Stimulated activated CD4-positive, alpha-beta T cell treated with anti-CD3 and anti-CD28 coated beads, TNF-alpha, amount 100 ng/mL, for 24 hours (primary cell): ENCODE measurements around the gene PPM1M.

ENCODE experiments used
- DNase-seq, 3 experiments: peaks; one replicate each; pipeline ENCODE4 v3.0.0-alpha.2; 2020; ENCODE audit warnings: low read depth in 3 of 3

Gene PPM1M

GRCh38 chr3:52215351-52215750 lies 30.2 kb upstream of the PPM1M start:
- DNase-seq, result no peak

DNA sequence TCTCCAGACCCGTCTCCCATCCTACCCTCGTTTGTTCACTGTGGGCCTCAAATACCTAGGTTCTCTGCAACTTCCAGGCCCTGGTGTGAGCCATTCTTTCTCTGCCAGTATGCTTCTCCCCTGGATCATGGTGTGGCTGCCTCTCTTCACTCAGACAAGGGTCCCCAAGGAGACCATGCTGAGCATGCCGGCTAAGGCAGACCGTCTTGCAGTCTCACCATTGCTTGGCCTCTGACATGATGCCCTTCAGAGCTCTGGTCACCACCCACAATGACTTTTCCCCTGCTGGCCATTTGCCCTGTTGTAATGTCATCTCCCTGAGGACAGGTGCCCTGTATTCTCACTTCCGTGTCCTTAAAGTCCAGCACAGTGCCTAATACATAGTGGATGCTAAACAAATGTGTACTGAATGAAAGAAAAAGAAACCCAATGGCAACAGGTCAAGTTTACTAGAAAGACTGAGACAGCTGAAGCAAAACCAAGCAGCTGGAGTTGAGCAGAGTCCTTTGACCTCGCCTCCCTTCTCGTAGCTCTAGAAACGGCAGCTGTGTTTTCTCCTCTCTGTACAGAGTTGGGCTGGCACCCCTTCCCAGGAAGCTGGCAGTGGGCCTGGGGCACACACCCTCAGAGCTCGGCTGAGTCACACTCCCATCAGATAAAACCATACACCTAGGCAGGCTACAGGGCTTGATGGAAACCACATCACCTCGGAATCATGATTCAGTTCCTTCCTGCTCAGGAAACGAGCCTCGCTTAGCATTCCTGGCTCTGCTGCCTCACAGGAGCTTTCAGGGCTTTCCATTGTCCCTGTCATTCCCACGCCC lies 28.8 kb upstream of the PPM1M start:
- DNase-seq, result peak in 1 of 3 experiments; percentile 57

GRCh38 chr3:52217409-52217805 lies 28.2 kb upstream of the PPM1M start:
- no peak for DNase-seq

- no peak for DNase-seq
These were observed 27.5 kb upstream of the PPM1M start for GRCh38 chr3:52218026-52218425.

- no peak for DNase-seq
These were observed 27.1 kb upstream of the PPM1M start for GRCh38 chr3:52218454-52218853.

GRCh38 chr3:52218937-52219650 lies 26.5 kb upstream of the PPM1M start:
- no peak for DNase-seq

DNA sequence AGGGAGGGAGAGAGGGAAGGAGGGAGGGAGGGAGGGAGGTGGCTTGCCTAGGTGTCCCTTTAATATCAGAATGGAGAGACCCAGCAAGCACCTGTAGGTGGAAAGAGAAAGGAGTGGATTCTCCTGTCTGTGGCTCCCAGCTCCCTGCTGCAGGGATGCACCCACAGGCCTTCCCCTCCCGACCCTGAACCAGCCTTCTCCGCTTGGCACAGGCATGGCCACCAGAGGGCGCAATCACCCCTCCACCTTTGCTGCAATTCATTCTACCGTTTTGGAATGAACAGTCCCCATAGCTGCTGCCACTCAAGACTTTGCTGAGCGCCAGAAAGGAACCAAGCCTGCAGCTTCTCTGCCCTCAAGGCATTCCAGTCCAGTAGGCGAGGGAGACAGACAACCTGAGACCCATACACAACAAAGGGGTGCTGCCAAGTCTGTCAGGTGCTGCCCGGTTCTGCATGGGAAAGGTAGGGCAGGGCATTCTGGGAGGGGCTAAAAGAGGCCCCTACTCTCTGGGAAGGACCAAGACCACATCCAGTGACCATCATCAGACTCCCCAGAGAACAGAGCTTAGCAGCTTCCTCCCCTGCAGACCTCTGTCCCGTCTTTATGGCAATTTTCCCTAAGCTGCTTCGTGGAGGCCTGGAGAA lies 25.1 kb upstream of the PPM1M start:
- peak; percentile 77 to 89 (median 84) for DNase-seq

- DNase-seq, result no peak
These were observed 24.4 kb upstream of the PPM1M start for GRCh38 chr3:52221141-52221562.

DNA sequence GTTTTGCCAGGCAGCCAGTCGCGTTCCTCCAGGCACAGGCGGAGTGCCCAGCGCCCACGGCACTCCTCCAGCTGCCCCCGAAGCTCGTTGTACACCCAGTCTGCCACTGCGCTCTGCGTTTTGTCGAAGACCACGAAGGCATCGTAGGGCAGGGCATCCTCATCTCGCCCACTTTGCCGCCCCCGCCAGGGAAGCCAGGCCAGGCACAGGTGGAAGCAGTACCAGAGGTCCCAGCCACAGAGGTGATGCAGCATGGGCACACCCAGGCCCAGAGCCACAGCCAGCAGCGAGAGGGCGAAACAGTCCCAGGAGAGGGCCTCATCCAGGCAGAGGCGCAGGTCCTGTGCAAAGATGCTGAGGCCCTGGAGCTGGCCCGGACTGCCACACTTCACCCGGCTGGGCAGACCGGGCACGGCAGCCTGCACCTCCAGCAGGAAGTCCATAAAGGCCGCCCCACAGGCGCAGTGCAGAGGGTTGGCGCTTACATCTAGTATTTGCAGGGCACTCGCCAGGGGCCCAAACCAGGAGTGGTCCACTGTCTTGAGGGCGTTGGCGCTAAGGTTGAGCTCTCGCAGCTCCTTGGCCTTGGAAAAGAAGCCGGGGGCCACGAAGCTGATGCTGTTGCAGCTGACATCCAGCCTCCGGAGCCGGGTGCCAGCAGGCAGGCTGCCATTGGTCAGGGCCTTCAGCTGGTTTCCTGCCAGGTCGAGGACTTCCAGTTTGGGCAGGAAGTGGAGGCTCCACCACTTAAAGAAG lies 23.8 kb upstream of the PPM1M start:
- no peak for DNase-seq

DNA sequence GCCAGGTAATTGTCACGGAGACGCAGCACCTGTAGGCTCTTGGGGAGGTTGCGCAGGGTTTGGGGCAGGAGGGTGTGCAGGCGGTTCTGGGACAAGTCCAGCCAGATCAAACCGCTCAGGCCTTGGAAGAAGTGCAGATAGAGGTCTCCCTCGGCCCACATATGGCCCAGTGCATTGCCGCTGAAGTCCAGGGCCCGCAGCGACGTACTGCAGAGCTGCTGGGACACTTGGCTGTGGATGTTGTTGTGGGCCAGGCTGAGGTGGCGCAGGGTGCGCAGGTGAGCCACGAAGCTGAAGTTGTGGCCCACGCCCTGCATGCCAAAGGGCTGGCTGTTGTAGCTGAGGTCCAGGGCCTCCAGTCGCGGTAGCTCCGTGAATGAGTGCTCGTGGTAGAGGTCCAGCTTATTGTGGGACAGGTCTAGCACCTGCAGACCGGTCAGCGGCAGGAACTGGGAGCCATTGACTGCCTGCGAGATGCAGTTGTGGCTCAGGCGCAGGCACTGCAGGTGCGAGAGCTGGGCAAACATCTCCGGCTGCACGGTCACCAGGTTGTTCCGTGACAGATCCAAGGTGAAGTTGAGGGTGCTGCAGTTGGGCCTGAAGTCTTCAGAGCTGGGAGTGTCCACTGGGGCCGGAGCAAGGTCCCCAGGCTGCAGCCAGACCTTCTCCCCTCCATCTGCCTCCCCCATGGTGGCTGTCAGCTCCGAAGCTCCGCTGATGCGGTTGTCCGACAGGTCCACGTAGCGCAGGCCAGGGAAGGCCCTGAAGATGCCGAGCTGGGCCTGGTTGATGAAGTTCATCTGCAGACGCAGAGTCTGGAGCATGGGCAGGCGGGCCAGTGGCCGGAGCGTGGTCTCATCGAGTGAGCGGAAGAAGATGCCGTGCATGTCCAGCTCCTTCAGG lies 23.0 kb upstream of the PPM1M start:
- DNase-seq, result no peak

DNA sequence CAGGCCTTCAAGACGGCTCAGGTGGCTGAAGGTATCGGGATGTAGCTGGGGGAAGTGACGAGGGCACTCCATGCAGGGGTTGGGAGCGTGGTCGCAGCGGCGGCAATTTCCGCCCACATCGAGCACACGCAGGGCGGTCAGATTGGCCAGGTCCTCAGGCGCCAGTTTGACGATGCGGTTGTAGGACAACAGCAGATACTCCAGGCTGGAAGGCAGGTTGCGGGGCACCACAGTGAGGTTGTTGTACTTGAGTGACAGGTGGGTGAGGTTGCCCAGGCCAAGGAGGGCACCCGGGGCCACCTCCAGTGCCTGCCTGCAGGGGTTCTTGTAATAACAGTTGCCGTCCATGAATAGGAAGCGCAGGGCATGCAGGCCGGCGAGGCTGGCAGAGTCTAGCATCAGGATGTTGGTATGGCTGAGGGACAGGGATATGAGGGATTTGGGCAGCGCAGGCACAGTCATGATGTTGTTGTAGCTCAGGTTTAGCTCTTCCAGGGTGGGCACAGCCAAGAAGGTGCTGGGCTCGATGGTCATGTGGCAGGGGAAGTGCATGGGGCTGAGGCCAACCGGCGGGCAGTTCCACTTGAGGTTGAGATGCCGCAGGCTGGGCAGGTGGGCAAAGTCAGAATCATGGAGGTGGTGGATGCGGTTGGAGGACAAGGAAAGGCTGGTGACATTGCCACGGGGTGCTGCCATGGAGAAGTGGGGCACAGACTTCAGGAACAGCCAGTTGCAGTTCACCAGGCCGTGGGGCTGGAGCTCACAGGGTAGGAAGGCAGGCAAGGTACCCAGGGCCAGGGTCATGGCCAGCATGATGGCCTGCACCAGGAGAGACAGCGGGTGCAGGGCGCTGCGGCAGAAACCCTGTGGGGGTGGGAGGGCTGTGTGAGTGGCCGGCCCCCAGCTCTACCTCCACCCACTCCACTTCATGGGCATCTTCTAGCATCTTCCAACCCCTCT lies 21.8 kb upstream of the PPM1M start:
- DNase-seq, result no peak

GRCh38 chr3:52225452-52226228 lies 19.9 kb upstream of the PPM1M start, which contains the start of gene TLR9:
TLR9 (minus strand) TSS chr3:52225645; CDS start chr3:52225529, 116 bp downstream.
- no peak for DNase-seq

- no peak for DNase-seq
These were observed 19.2 kb upstream of the PPM1M start for GRCh38 chr3:52226229-52226817.

DNA sequence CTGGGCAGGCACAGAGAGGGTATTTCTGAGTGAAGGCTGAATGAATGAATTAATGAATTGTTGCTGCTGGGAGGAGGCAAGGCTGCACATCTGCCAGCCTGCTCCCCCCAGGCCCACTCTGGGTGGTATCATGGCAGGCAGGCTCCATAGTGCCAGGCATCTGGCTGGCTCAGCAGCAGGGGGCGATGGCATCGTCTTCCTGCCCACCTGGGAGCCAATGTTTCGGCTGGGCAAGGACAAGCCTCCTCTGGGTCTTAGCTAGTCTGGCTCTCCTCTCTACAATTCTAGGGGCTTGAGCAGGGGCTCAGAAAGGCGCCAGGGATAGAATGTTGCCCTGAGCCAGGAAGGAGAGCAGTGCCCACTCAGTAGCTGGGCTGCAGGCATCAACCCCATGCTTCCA lies 18.4 kb upstream of the PPM1M start:
- no peak for DNase-seq

GRCh38 chr3:52227766-52228165 lies 17.8 kb upstream of the PPM1M start:
- no peak for DNase-seq

GRCh38 chr3:52228266-52228665 lies 17.3 kb upstream of the PPM1M start:
- no peak for DNase-seq

- no peak for DNase-seq
These were observed 16.7 kb upstream of the PPM1M start for GRCh38 chr3:52228751-52229291.

DNA sequence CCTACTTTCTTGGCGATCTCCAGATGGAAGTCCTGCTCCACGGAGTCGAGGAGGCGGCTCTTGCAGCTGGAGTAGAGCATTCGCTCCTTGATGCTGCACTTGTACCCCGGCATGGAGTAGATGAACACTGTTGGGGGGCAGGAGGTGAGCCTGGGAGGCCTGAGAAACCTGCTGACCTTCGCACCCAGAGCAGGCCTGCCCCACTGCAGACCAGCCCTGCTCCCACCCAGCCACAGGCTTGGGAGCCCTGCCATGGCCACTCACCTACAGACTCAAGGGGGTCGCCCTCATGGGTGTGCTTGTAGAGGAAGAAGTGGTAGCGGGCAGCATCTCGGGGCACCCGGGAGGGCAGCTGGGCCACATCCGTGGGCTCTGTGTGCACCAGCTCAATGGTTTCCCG lies 15.9 kb upstream of the PPM1M start:
- no peak for DNase-seq
